ENCODE data around the gene ZP2.
"Not testable (repeated sequence)": the region's sequence is repeated elsewhere in the genome, so short reads cannot be mapped to it uniquely, and the experiment has no call there.

GRCh38 chr16:21156011-21156410 is 55.4 kb downstream of the ZP2 start:
- TF ChIP-seq EZH2phosphoT487 (IDR thresholded peaks at IDR 0.05; ENCODE audit: borderline replicate concordance); MAX (IDR thresholded peaks at IDR 0.05); TCF7L2 (IDR thresholded peaks at IDR 0.05; ENCODE audit: borderline replicate concordance, extremely low read depth, insufficient read depth, insufficient read length); CTCF (IDR thresholded peaks at IDR 0.05 in 2 of 3, conservative IDR thresholded peaks at IDR 0.05 in 1 of 3; ENCODE audit: borderline replicate concordance in 1 of 3, insufficient read depth in 1 of 3, low read depth in 2 of 3, low read length in 2 of 3); ZFX (IDR thresholded peaks at IDR 0.05); EZH2 (IDR thresholded peaks at IDR 0.05); SIN3A (IDR thresholded peaks at IDR 0.05; ENCODE audit: low read depth); ZNF274 (IDR thresholded peaks at IDR 0.05; ENCODE audit: low read depth, low read length); POLR2A (IDR thresholded peaks at IDR 0.05; ENCODE audit: borderline replicate concordance, extremely low read depth, insufficient read depth, insufficient read length); REST (IDR thresholded peaks at IDR 0.05; ENCODE audit: low read depth); EGR1 (IDR thresholded peaks at IDR 0.05; ENCODE audit: low read depth); YY1 (IDR thresholded peaks at IDR 0.05; ENCODE audit: extremely low read depth, insufficient replicate concordance, low read depth, low read length); ELF1 (IDR thresholded peaks at IDR 0.05; ENCODE audit: borderline replicate concordance, low read depth); POLR2AphosphoS5 (IDR thresholded peaks at IDR 0.05; ENCODE audit: low read depth, low read length): not testable (repeated sequence)

Measured in HCT116 (cell line).